ENCODE data around the gene SEMA3A.

The SEMA3A gene

DNA sequence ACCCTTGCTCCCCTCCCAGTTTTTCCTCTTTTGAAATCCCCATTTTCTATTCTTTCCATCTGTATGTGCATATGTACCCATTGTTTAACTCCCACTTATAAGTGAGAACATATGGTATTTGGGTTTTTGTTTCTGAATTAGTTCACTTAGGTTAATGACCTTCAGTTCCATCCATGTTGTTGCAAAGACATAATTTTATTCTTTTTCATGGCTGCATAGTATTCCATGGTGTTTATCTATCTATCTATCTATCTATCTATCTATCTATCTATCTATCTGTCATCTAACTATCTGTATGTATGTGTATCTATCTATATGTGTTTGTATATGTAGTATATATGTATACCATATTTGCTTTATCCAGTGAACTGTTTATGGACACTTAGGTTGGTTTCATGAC lies 281.4 kb downstream of the SEMA3A start:
- DNase-seq = no peak

DNA sequence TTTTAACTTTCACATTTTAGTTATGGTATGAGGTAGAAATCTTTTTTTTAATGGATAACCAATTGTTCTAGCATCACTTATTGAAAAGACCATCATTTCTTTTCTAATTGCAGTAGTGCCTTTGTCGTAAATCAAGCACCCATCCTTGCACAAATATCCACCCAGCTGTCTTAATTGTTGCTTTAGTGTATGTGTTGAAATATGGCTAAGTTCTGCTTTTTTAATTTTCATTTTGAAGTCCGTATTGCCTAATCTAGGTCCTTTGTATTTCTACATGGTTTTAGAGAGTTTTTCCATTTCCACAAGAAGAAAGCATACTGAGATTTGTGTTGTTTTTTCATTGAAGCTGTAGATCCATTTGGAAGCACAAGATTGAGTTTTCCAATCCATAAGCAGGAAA lies 286.1 kb downstream of the SEMA3A start:
- no peak for DNase-seq

Data from stimulated activated CD4-positive, alpha-beta T cell treated with anti-CD3 and anti-CD28 coated beads, Interleukin-4, amount 100 ng/mL, for 24 hours (primary cell).